ENCODE measurements around the gene RAPGEF4. TPM values are rescaled to one million over a fixed set of nuclear protein-coding genes. Genes with fewer than 3 reads are reported as not detected.

Gene RAPGEF4
- total RNA-seq, 1 experiment from 2014 or later, result 2.2 TPM

GRCh38 chr2:172995323-172996244 lies 259.9 kb downstream of the RAPGEF4 start (continued):
- TF ChIP-seq ZNF512 (CRISPR knock-in tag; IDR thresholded peaks at IDR 0.05; ENCODE audit: borderline replicate concordance) (no peak), ZNF138 (CRISPR knock-in tag; conservative IDR thresholded peaks at IDR 0.05) (no peak), ZNF317 (CRISPR knock-in tag; IDR thresholded peaks at IDR 0.05; ENCODE audit: borderline replicate concordance, low read depth) (no peak), STAT6 (CRISPR knock-in tag; conservative IDR thresholded peaks at IDR 0.05; ENCODE audit: low read depth) (no peak), ZBTB21 (CRISPR knock-in tag; IDR thresholded peaks at IDR 0.05; ENCODE audit: borderline replicate concordance) (no peak), TEAD1 (CRISPR knock-in tag; IDR thresholded peaks at IDR 0.05) (no peak)

- Mint-ChIP-seq H3K9me3 (no peaks in the 10 kb centered on the region), H3K27me3 (ENCODE audit: low read depth) (no peaks in the 10 kb centered on the region), H3K27ac (no peak overlapping the region), H3K4me3 (no peak overlapping the region), H3K4me1 (peaks cover 8% of the 10 kb centered on the region; the same call in 1 of the 2 replicates), H3K36me3 (no peaks in the 10 kb centered on the region)
- no peak for DNase-seq (ENCODE audit: low spot score)
- ChIA-PET POLR2A (no interaction called here), CTCF (interaction anchor here (1.0 to 1.4 kb wide), 7 partner anchors 7 to 183 kb away, joined by 3 to 12 read pairs (median 5); no protein-coding TSS in a partner anchor)
- ATAC-seq, result no peak
- TF ChIP-seq, protein P1, sequence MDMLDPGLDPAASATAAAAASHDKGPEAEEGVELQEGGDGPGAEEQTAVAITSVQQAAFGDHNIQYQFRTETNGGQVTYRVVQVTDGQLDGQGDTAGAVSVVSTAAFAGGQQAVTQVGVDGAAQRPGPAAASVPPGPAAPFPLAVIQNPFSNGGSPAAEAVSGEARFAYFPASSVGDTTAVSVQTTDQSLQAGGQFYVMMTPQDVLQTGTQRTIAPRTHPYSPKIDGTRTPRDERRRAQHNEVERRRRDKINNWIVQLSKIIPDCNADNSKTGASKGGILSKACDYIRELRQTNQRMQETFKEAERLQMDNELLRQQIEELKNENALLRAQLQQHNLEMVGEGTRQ (CRISPR knock-in tag; IDR thresholded peaks at IDR 0.05), result no peak
- TF ChIP-seq SOX15 (CRISPR knock-in tag; IDR thresholded peaks at IDR 0.05) (no peak), OVOL2 (CRISPR knock-in tag; IDR thresholded peaks at IDR 0.05; ENCODE audit: borderline replicate concordance) (no peak), ZNF416 (CRISPR knock-in tag; IDR thresholded peaks at IDR 0.05) (no peak), IRF1 (CRISPR knock-in tag; IDR thresholded peaks at IDR 0.05) (no peak), ZNF317 (CRISPR knock-in tag; IDR thresholded peaks at IDR 0.05; ENCODE audit: borderline replicate concordance, low read depth) (no peak), ZNF532 (CRISPR knock-in tag; IDR thresholded peaks at IDR 0.05; ENCODE audit: borderline replicate concordance) (no peak), ZBTB21 (CRISPR knock-in tag; IDR thresholded peaks at IDR 0.05; ENCODE audit: borderline replicate concordance) (no peak), ATF1 (CRISPR knock-in tag; IDR thresholded peaks at IDR 0.05) (no peak), ZSCAN18 (CRISPR knock-in tag; IDR thresholded peaks at IDR 0.05) (no peak), USF1 (CRISPR knock-in tag; IDR thresholded peaks at IDR 0.05) (no peak), NFATC4 (CRISPR knock-in tag; IDR thresholded peaks at IDR 0.05) (no peak)
- TF ChIP-seq, protein P2, sequence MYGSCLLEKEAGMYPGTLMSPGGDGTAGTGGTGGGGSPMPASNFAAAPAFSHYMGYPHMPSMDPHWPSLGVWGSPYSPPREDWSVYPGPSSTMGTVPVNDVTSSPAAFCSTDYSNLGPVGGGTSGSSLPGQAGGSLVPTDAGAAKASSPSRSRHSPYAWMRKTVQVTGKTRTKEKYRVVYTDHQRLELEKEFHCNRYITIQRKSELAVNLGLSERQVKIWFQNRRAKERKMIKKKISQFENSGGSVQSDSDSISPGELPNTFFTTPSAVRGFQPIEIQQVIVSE (CRISPR knock-in tag; IDR thresholded peaks at IDR 0.05; ENCODE audit: borderline replicate concordance), result no peak
- TF ChIP-seq, protein P3, sequence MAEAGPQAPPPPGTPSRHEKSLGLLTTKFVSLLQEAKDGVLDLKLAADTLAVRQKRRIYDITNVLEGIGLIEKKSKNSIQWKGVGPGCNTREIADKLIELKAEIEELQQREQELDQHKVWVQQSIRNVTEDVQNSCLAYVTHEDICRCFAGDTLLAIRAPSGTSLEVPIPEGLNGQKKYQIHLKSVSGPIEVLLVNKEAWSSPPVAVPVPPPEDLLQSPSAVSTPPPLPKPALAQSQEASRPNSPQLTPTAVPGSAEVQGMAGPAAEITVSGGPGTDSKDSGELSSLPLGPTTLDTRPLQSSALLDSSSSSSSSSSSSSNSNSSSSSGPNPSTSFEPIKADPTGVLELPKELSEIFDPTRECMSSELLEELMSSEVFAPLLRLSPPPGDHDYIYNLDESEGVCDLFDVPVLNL (CRISPR knock-in tag; IDR thresholded peaks at IDR 0.05; ENCODE audit: borderline replicate concordance, low read depth), result no peak
These were observed 260.8 kb downstream of the RAPGEF4 start for GRCh38 chr2:172996387-172996961.
